Neural cell (in vitro differentiated cells): Measurements from ENCODE around the gene AQP12A. TPM values are rescaled to one million over a fixed set of nuclear protein-coding genes. Genes with fewer than 3 reads are reported as not detected.
"Not testable (repeated sequence)": the region's sequence is repeated elsewhere in the genome, so short reads cannot be mapped to it uniquely, and the experiment has no call there.

ENCODE experiments used
- H2AFZ ChIP-seq: fragments of 200-600, 300-800 bp; sonication (generic), shearing (Covaris generic); 2 replicates; pipeline ENCODE4 v1.6.0; 2014; ENCODE audit warnings: low read depth, mild to moderate bottlenecking, antibody characterized with exemption, low read length, moderate library complexity
- H3F3A ChIP-seq: fragments of 200-600 bp; shearing (Covaris generic); 2 replicates; pipeline ENCODE4 v1.6.1; 2016; ENCODE audit warnings: mild to moderate bottlenecking, moderate library complexity, mixed read lengths, antibody characterized with exemption, low read length; ENCODE audit not compliant: insufficient read depth, poor library complexity, severe bottlenecking
- H3K27ac ChIP-seq: fragments of 200-600, 300-800 bp; sonication (generic), shearing (Covaris generic); 2 replicates; pipeline ENCODE4 v1.5.1; 2014; ENCODE audit warnings: mild to moderate bottlenecking, low read length, moderate library complexity
- H3K27me3 ChIP-seq: fragments of 300-800, 200-600 bp; sonication (generic), shearing (Covaris generic); 2 replicates; pipeline ENCODE4 v1.6.0; 2014; ENCODE audit warnings: mild to moderate bottlenecking, low read depth, low read length, moderate library complexity; ENCODE audit not compliant: insufficient read depth
- H3K36me3 ChIP-seq: fragments of 300-800, 200-600 bp; sonication (generic), shearing (Covaris generic); 2 replicates; pipeline ENCODE4 v1.5.1; 2014; ENCODE audit warnings: mild to moderate bottlenecking, antibody characterized with exemption, low read length, moderate library complexity; ENCODE audit not compliant: insufficient read depth
- H3K4me2 ChIP-seq: fragments of 300-800, 200-600 bp; sonication (generic), shearing (Covaris generic); 2 replicates; pipeline ENCODE4 v1.6.0; 2014; ENCODE audit warnings: mild to moderate bottlenecking, low read length
- H3K4me3 ChIP-seq: fragments of 300-800, 200-600 bp; sonication (generic), shearing (Covaris generic); 2 replicates; pipeline ENCODE4 v1.5.1; 2014; ENCODE audit warnings: mild to moderate bottlenecking, low read length, moderate library complexity
- H3K79me2 ChIP-seq: fragments of 200-600 bp; shearing (Covaris generic); replicated peaks from 2 replicates; pipeline ENCODE4 v1.6.0; 2014; ENCODE audit warnings: mild to moderate bottlenecking, low read length, moderate library complexity; ENCODE audit not compliant: insufficient read depth
- H3K9ac ChIP-seq: fragments of 300-800, 200-600 bp; sonication (generic), shearing (Covaris generic); 2 replicates; pipeline ENCODE4 v1.6.1; 2016; ENCODE audit warnings: mild to moderate bottlenecking, low read length, mixed read lengths
- H3K9me2 ChIP-seq: fragments of 200-600 bp; shearing (Covaris generic); 2 replicates; pipeline ENCODE4 v1.6.1; 2016; ENCODE audit warnings: mild to moderate bottlenecking, low read length, mixed read lengths; ENCODE audit not compliant: insufficient read depth
- H3K9me3 ChIP-seq: fragments of 200-600, 300-800 bp; sonication (generic), shearing (Covaris generic); 2 replicates; pipeline ENCODE4 v1.6.1; 2016; ENCODE audit warnings: mild to moderate bottlenecking, mixed run types, low read length, moderate library complexity, mixed read lengths
- H4K20me1 ChIP-seq: fragments of 200-600 bp; shearing (Covaris generic); 2 replicates; pipeline ENCODE4 v1.6.1; 2016; ENCODE audit warnings: mild to moderate bottlenecking, mixed run types; ENCODE audit not compliant: insufficient read depth
- CTCF ChIP-seq: fragments of 450-650 bp; IDR thresholded peaks from 2 replicates; pipeline ENCODE4 v1.5.1; 2014; ENCODE audit warnings: antibody characterized with exemption, mild to moderate bottlenecking, moderate library complexity; ENCODE audit not compliant: poor library complexity, severe bottlenecking
- EP300 ChIP-seq: fragments of 450-650 bp; conservative IDR thresholded peaks from 2 replicates; pipeline ENCODE4 v1.6.1; 2014; ENCODE audit warnings: antibody characterized with exemption, mild to moderate bottlenecking, moderate library complexity; ENCODE audit not compliant: poor library complexity, severe bottlenecking
- EZH2 ChIP-seq: fragments of 200-600, 300-800 bp; shearing (Covaris generic), sonication (generic); IDR thresholded peaks from 2 replicates; pipeline ENCODE4 v1.6.1; 2014; ENCODE audit warnings: antibody characterized with exemption, low read length, borderline replicate concordance, mild to moderate bottlenecking; ENCODE audit not compliant: insufficient read depth, poor library complexity, severe bottlenecking
- MXI1 ChIP-seq: fragments of 450-650 bp; conservative IDR thresholded peaks from 2 replicates; pipeline ENCODE4 v1.6.1; 2014; ENCODE audit warnings: antibody characterized with exemption, mild to moderate bottlenecking; ENCODE audit not compliant: poor library complexity, severe bottlenecking
- POLR2AphosphoS5 ChIP-seq: IDR thresholded peaks from 2 replicates; pipeline ENCODE4 v1.6.1; 2012
- RAD21 ChIP-seq: fragments of 450-650 bp; conservative IDR thresholded peaks from 2 replicates; pipeline ENCODE4 v1.6.1; 2014; ENCODE audit warnings: antibody characterized with exemption, mild to moderate bottlenecking, moderate library complexity
- REST ChIP-seq: IDR thresholded peaks from 2 replicates; pipeline ENCODE4 v1.6.1; 2012; ENCODE audit warnings: borderline replicate concordance
- SMC3 ChIP-seq: fragments of 450-650 bp; conservative IDR thresholded peaks from 2 replicates; pipeline ENCODE4 v1.6.1; 2014; ENCODE audit warnings: antibody characterized with exemption, mild to moderate bottlenecking, moderate library complexity; ENCODE audit not compliant: poor library complexity
- TAF1 ChIP-seq: IDR thresholded peaks from 2 replicates; pipeline ENCODE4 v1.6.1; 2012; ENCODE audit warnings: low read depth
- polyA plus RNA-seq: library from polyadenylated mRNA; depleted of rRNA; stranded (reverse); fragments of >200 nt; gene quantifications from 2 replicates; pipeline ENCODE4 v1.2.3, GENCODE V29; 2014

The AQP12A gene
- polyA plus RNA-seq, 1 donor from 2014 or later: not detected

GRCh38 chr2:240655931-240656886, 35.5 kb upstream of the AQP12A start:
- H3K9me2 ChIP-seq: no peaks in the 10 kb centered on the region

GRCh38 chr2:240659883-240660282, 31.8 kb upstream of the AQP12A start:
- H4K20me1 ChIP-seq, H3K4me2 ChIP-seq, H3K27me3 ChIP-seq, H3K4me3 ChIP-seq, H3K27ac ChIP-seq, H3K9me2 ChIP-seq, H3K9ac ChIP-seq, H3K79me2 ChIP-seq, H3K36me3 ChIP-seq, H3K9me3 ChIP-seq, H2AFZ ChIP-seq, H3F3A ChIP-seq: not testable (repeated sequence)

More at GRCh38 chr2:240655931-240656886, 35.5 kb upstream of the AQP12A start:
- no peaks in the 10 kb centered on the region for H4K20me1 ChIP-seq
- H3K79me2 ChIP-seq: no peaks in the 10 kb centered on the region
- H3K9me3 ChIP-seq: no peaks in the 10 kb centered on the region
- H3K27ac ChIP-seq: no peak overlapping the region
- H3K9ac ChIP-seq: no peak overlapping the region
- H3K4me2 ChIP-seq: no peak overlapping the region
- H3K36me3 ChIP-seq: no peaks in the 10 kb centered on the region
- H3K4me3 ChIP-seq: no peak overlapping the region
- H3K27me3 ChIP-seq: no peaks in the 10 kb centered on the region
- H2AFZ ChIP-seq: no peak overlapping the region
- no peaks in the 10 kb centered on the region for H3F3A ChIP-seq
- TF ChIP-seq MXI1 (no peak), EZH2 (no peak), EP300 (no peak), TAF1 (no peak), REST (no peak), POLR2AphosphoS5 (no peak), RAD21 (no peak), CTCF (no peak), SMC3 (no peak)
